Measurements from ENCODE around the gene SWAP70. TPM values are rescaled to one million over a fixed set of nuclear protein-coding genes. Genes with fewer than 3 reads are reported as not detected.
A peak's percentile ranks its signal among the peaks of the same experiment; 100 is the strongest.

SWAP70 gene
- total and polyA plus RNA-seq, 2 experiments from 2014 or later = 30.3 to 33.3 TPM

DNA sequence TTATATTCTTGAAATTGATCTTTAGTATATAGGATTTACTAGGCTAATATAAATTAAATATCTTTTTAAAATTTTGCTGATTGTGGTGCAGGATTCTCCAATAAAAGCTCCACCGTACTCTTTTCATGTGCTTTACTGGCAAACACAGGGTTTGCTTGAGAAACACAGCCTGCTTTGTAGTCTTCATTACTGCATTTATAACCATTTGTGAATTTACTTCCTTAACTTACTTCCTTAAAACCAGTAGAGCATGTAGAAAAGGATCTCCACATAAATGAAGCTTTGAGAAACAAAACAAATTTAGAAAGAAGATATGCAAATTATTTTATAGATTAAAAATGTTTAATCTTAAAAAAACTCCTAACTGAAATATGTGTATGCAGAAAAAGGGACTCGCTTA, 28.8 kb downstream of the SWAP70 start:
- Mint-ChIP-seq H3K27ac (no peak overlapping the region; the same call in 1 of the 2 replicates), H3K27me3 (ENCODE audit: insufficient read depth, low read depth, poor library complexity) (no peaks in the 10 kb centered on the region), H3K36me3 (ENCODE audit: low read depth) (peaks cover 27% of the 10 kb centered on the region), H3K4me1 (peaks cover 18% of the 10 kb centered on the region), H3K9me3 (peaks cover 6% of the 10 kb centered on the region; the same call in 1 of the 3 replicates), H3K4me3 (no peak overlapping the region)
- Histone ChIP-seq H2AFZ (no peak overlapping the region), H3K9me2 (ENCODE audit: insufficient read depth) (no peaks in the 10 kb centered on the region), H3K4me3 (no peak overlapping the region), H3K79me2 (replicated peaks; ENCODE audit: insufficient read depth) (peaks cover 49% of the 10 kb centered on the region), H3K4me2 (no peak overlapping the region), H3K36me3 (ENCODE audit: insufficient read depth) (peaks cover 10% of the 10 kb centered on the region), H3F3A (replicated peaks; ENCODE audit: low read depth) (no peaks in the 10 kb centered on the region; the same call in 1 of the 2 replicates), H4K20me1 (replicated peaks; ENCODE audit: insufficient read depth) (no peaks in the 10 kb centered on the region), H3K27me3 (ENCODE audit: insufficient read depth) (no peaks in the 10 kb centered on the region), H3K27ac (ENCODE audit: low read depth) (0 out of 2 replicates have a peak overlapping the region, but pooled peaks have one; percentile 8), H3K4me1 (ENCODE audit: insufficient read depth) (peaks cover 33% of the 10 kb centered on the region)
- no peak for DNase-seq (ENCODE audit: low spot score)
- no peak for ATAC-seq
- TF ChIP-seq POLR2AphosphoS5 (IDR thresholded peaks at IDR 0.05; ENCODE audit: low read depth) (no peak), REST (IDR thresholded peaks at IDR 0.05; ENCODE audit: unreplicated experiment) (no peak), STAT1 (IDR thresholded peaks at IDR 0.05; ENCODE audit: unreplicated experiment) (no peak), ZNF114 (CRISPR knock-in tag; IDR thresholded peaks at IDR 0.05) (no peak), ZNF331 (CRISPR knock-in tag; IDR thresholded peaks at IDR 0.05; ENCODE audit: low read depth) (no peak), NANOG (IDR thresholded peaks at IDR 0.05; ENCODE audit: borderline replicate concordance) (no peak), EZH2 (IDR thresholded peaks at IDR 0.05; ENCODE audit: low read depth, unreplicated experiment) (no peak), EZH2phosphoT487 (IDR thresholded peaks at IDR 0.05; ENCODE audit: unreplicated experiment) (no peak), ZNF462 (CRISPR knock-in tag; IDR thresholded peaks at IDR 0.05) (no peak), ETS1 (IDR thresholded peaks at IDR 0.05) (no peak), JUNB (IDR thresholded peaks at IDR 0.05; ENCODE audit: unreplicated experiment) (no peak)
- TF ChIP-seq, protein P1, sequence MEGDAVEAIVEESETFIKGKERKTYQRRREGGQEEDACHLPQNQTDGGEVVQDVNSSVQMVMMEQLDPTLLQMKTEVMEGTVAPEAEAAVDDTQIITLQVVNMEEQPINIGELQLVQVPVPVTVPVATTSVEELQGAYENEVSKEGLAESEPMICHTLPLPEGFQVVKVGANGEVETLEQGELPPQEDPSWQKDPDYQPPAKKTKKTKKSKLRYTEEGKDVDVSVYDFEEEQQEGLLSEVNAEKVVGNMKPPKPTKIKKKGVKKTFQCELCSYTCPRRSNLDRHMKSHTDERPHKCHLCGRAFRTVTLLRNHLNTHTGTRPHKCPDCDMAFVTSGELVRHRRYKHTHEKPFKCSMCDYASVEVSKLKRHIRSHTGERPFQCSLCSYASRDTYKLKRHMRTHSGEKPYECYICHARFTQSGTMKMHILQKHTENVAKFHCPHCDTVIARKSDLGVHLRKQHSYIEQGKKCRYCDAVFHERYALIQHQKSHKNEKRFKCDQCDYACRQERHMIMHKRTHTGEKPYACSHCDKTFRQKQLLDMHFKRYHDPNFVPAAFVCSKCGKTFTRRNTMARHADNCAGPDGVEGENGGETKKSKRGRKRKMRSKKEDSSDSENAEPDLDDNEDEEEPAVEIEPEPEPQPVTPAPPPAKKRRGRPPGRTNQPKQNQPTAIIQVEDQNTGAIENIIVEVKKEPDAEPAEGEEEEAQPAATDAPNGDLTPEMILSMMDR (conservative IDR thresholded peaks at IDR 0.05; ENCODE audit: low read depth in 2 of 2) = no peak
